ENCODE measurements around the gene FOSB. TPM values are rescaled to one million over a fixed set of nuclear protein-coding genes. Genes with fewer than 3 reads are reported as not detected.
A peak's percentile ranks its signal among the peaks of the same experiment; 100 is the strongest.

Gene FOSB
- polyA plus RNA-seq, 4 donors, result 0.89 to 82.1 (median 10.6) TPM

DNA sequence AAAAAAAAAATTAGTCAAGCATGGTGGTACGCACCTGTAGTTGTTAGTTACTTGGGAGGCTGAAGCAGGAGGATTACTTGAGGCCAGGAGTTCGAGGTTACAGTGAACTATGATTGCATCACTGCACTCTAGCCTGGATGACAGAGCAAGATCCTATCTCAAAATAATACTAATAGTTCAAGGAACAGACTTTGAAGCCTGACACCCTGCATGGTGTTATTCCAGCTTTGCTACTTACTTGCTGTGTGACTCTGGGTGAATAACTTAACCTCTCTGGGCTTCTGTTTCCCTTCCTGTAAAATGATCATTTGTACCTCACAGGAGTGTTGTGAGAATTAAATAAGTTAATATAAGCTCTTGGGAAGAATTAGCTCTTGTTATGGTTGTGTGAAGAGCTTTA lies 3.5 kb upstream of the FOSB start:
- WGBS, 3 donors, result 77 to 85% (median 84%) methylated on average over 2 of the region's 2 CpGs
- peaks cover 0 to 14% (median 4%) of the 10 kb centered on the region in 3 donors for H3K4me1 ChIP-seq (ENCODE audit: control insufficient read depth in 3 of 3, insufficient read depth in 2 of 3, low read depth in 1 of 3, low read length in 2 of 3)
- FAIRE-seq, result no peak

DNA sequence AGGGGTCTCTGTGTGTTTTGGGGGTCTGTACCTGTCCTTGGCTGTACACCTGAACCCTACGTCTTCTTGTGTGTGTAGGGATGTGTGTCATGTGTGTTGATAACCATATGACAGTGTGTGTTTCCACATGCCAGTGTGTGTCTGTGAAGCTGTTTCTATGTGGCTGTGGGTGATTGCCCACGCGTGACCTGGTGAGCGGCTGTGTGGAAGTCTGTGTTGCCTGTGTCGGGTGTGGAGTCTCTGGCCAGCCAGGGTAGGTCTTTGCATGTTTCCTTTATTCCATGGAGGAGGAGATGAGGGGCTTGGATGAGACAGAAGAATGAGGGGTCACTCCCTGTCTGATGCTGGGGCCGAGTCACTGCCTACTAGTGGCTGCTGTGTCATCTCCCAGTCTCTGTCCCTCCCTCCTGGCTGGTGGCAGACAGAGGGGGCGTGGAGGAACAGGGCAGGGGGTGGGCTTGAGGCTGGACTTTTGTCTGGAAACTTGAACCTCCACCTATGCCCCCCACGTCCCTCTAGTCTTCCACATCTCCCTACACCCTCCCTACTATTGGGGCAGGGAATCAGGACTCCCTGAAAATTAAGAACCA lies 2.8 kb upstream of the FOSB start:
- H3K27me3 ChIP-seq (ENCODE audit: control insufficient read depth in 3 of 3, insufficient read depth in 3 of 3, low read length in 3 of 3), result peaks cover 0 to 16% (median 0%) of the 10 kb centered on the region in 3 donors
- H3K4me1 ChIP-seq (ENCODE audit: control insufficient read depth in 3 of 3, insufficient read depth in 2 of 3, low read depth in 1 of 3, low read length in 2 of 3), result peaks cover under 1 to 15% (median 4%) of the 10 kb centered on the region in 3 donors
- H3K4me3 ChIP-seq (ENCODE audit: low read depth in 1 of 3, low read length in 3 of 3), result no peak overlapping the region
- H3K36me3 ChIP-seq (ENCODE audit: control insufficient read depth in 3 of 3, insufficient read depth in 2 of 3, low read depth in 1 of 3, low read length in 3 of 3), result no peaks in the 10 kb centered on the region
- no peak for DNase-seq
- H3K9me3 ChIP-seq (ENCODE audit: control insufficient read depth in 2 of 2, insufficient read depth in 1 of 2, low read depth in 1 of 2, low read length in 1 of 2), result no peaks in the 10 kb centered on the region
- H3K27ac ChIP-seq (ENCODE audit: low read depth in 1 of 3, low read length in 2 of 3), result no peak overlapping the region
- 51 to 60% (median 57%) methylated on average over 7 to 8 of the region's 8 CpGs for WGBS, 3 donors
- no peak for FAIRE-seq

More for the DNA sequence above, 3.5 kb upstream of the FOSB start:
- H3K27me3 ChIP-seq (ENCODE audit: control insufficient read depth in 3 of 3, insufficient read depth in 3 of 3, low read length in 3 of 3), result peaks cover 0 to 16% (median 0%) of the 10 kb centered on the region in 3 donors
- no peak overlapping the region for H3K27ac ChIP-seq (ENCODE audit: low read depth in 1 of 3, low read length in 2 of 3)
- no peaks in the 10 kb centered on the region for H3K9me3 ChIP-seq (ENCODE audit: control insufficient read depth in 2 of 2, insufficient read depth in 1 of 2, low read depth in 1 of 2, low read length in 1 of 2)
- H3K36me3 ChIP-seq (ENCODE audit: control insufficient read depth in 3 of 3, insufficient read depth in 2 of 3, low read depth in 1 of 3, low read length in 3 of 3), result no peaks in the 10 kb centered on the region
- no peak overlapping the region for H3K4me3 ChIP-seq (ENCODE audit: low read depth in 1 of 3, low read length in 3 of 3)
- no peak for DNase-seq

DNA sequence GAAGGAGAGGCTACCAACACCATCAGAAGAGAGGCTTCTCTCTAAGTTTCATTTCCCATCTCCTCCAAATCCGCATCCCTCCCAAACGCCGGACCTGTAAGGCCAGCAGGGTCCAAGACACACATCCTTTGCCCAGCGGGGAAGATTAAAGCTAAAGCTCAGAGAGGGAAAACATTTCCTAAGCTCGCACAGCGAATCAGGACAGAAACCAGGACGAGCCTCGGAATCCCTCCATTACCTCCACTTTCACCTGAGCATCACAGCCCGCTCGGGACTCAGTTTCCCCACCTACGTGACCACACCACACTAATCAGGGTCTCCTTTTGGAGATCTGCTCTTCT lies 711 bp upstream of the FOSB start:
- H3K4me1 ChIP-seq (ENCODE audit: control insufficient read depth in 3 of 3, insufficient read depth in 2 of 3, low read depth in 1 of 3, low read length in 2 of 3), result peaks cover 2 to 20% (median 4%) of the 10 kb centered on the region in 3 donors
- H3K9me3 ChIP-seq (ENCODE audit: control insufficient read depth in 2 of 2, insufficient read depth in 1 of 2, low read depth in 1 of 2, low read length in 1 of 2), result no peaks in the 10 kb centered on the region
- H3K27ac ChIP-seq (ENCODE audit: low read depth in 1 of 3, low read length in 2 of 3), result peak overlapping the region in 1 of 3 donors; percentile 96
- H3K27me3 ChIP-seq (ENCODE audit: control insufficient read depth in 3 of 3, insufficient read depth in 3 of 3, low read length in 3 of 3), result peaks cover 0 to 33% (median 0%) of the 10 kb centered on the region in 3 donors
- 2% methylated on average over 11 of the region's 11 CpGs for WGBS, 3 donors
- H3K4me3 ChIP-seq (ENCODE audit: low read depth in 1 of 3, low read length in 3 of 3), result peak overlapping the region in 2 of 3 donors; percentile 58 to 84
- no peaks in the 10 kb centered on the region for H3K36me3 ChIP-seq (ENCODE audit: control insufficient read depth in 3 of 3, insufficient read depth in 2 of 3, low read depth in 1 of 3, low read length in 3 of 3)
- no peak for DNase-seq
- FAIRE-seq, result no peak

DNA sequence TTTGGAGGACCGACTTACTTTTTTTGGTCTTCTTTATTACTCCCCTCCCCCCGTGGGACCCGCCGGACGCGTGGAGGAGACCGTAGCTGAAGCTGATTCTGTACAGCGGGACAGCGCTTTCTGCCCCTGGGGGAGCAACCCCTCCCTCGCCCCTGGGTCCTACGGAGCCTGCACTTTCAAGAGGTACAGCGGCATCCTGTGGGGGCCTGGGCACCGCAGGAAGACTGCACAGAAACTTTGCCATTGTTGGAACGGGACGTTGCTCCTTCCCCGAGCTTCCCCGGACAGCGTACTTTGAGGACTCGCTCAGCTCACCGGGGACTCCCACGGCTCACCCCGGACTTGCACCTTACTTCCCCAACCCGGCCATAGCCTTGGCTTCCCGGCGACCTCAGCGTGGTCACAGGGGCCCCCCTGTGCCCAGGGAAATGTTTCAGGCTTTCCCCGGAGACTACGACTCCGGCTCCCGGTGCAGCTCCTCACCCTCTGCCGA lies 409 bp downstream of the FOSB start:
- Histone ChIP-seq H3K27ac (ENCODE audit: low read depth in 1 of 3, low read length in 2 of 3) (peak overlapping the region; percentile 27 to 96 (median 93)), H3K4me3 (ENCODE audit: low read depth in 1 of 3, low read length in 3 of 3) (peak overlapping the region in 2 of 3 donors; percentile 58 to 84), H3K36me3 (ENCODE audit: control insufficient read depth in 3 of 3, insufficient read depth in 2 of 3, low read depth in 1 of 3, low read length in 3 of 3) (no peaks in the 10 kb centered on the region), H3K4me1 (ENCODE audit: control insufficient read depth in 3 of 3, insufficient read depth in 2 of 3, low read depth in 1 of 3, low read length in 2 of 3) (peaks cover 2 to 27% (median 4%) of the 10 kb centered on the region in 3 donors), H3K9me3 (ENCODE audit: control insufficient read depth in 2 of 2, insufficient read depth in 1 of 2, low read depth in 1 of 2, low read length in 1 of 2) (no peaks in the 10 kb centered on the region), H3K27me3 (ENCODE audit: control insufficient read depth in 3 of 3, insufficient read depth in 3 of 3, low read length in 3 of 3) (peaks cover 0 to 44% (median 0%) of the 10 kb centered on the region in 3 donors)
- 1% methylated on average over 31 of the region's 31 CpGs for WGBS, 3 donors
- DNase-seq (peak in 1 of 2 donors; percentile 23), FAIRE-seq (no peak)

DNA sequence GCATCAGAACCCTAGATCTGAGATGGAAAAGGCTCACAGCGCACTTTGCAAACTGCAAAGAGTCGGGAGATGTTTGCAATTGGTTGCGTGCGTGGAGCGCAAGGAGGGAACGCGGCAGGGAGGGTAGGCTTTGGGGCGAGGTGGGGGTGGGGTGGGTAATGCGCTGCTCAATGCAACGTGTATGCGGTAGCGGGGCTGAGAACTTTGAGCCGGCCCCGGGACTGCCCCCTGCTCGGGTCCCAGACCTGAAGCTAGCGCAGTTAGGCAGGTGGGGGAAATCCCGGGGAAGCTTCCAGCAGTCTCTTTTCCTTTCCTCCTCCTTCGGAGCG lies 971 bp downstream of the FOSB start:
- Histone ChIP-seq H3K4me3 (ENCODE audit: low read depth in 1 of 3, low read length in 3 of 3) (peak overlapping the region; percentile 49 to 84 (median 58)), H3K4me1 (ENCODE audit: control insufficient read depth in 3 of 3, insufficient read depth in 2 of 3, low read depth in 1 of 3, low read length in 2 of 3) (peaks cover 2 to 27% (median 4%) of the 10 kb centered on the region in 3 donors), H3K27ac (ENCODE audit: low read depth in 1 of 3, low read length in 2 of 3) (peak overlapping the region; percentile 35 to 96 (median 93)), H3K9me3 (ENCODE audit: control insufficient read depth in 2 of 2, insufficient read depth in 1 of 2, low read depth in 1 of 2, low read length in 1 of 2) (no peaks in the 10 kb centered on the region), H3K36me3 (ENCODE audit: control insufficient read depth in 3 of 3, insufficient read depth in 2 of 3, low read depth in 1 of 3, low read length in 3 of 3) (no peaks in the 10 kb centered on the region), H3K27me3 (ENCODE audit: control insufficient read depth in 3 of 3, insufficient read depth in 3 of 3, low read length in 3 of 3) (peaks cover 0 to 49% (median 0%) of the 10 kb centered on the region in 3 donors)
- DNase-seq (no peak), FAIRE-seq (no peak)
- WGBS, 3 donors, result 0 to 1% (median 0%) methylated on average over 17 to 19 of the region's 19 CpGs

DNA sequence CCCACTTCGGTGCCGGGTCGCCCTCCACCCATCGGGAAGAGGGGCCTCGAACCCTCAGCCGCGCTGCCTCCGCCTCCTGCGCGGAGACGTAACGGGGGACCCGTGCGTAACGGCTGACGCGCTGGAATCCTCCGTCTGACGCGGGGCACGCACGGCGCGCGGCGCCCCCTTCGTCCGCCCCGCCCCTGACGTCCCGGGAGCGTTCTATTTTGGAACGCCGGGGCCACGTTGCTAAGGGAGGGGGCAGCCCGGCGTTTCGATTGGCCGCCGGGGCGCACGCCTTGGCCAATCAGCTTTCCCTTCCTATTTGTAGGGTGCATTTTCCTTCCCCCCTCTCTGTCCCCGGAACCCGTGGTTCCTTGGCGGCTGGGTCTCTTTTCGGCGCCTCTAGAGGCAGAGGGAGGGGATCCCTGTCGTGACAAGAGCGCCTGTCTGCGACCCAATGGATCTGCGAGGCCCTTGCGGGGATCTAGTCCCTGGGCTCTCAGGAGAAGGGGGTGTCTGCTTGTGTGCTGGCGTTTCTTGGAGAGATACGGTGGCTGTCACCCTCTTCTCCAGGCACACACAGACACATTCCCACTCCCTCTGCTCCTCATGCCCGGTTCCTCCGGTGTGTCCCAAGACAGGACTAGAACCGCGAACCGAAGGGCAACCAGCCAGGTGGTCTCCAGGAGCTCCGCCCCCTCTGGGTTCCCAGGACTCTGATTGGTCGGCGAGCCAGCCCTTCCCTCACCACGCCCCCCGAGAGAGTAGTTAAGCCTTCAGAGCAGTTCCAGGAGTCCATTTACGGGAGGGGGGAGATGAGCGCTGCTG lies 1.5 kb downstream of the FOSB start:
- no peaks in the 10 kb centered on the region for H3K9me3 ChIP-seq (ENCODE audit: control insufficient read depth in 2 of 2, insufficient read depth in 1 of 2, low read depth in 1 of 2, low read length in 1 of 2)
- no peaks in the 10 kb centered on the region for H3K36me3 ChIP-seq (ENCODE audit: control insufficient read depth in 3 of 3, insufficient read depth in 2 of 3, low read depth in 1 of 3, low read length in 3 of 3)
- H3K4me3 ChIP-seq (ENCODE audit: low read depth in 1 of 3, low read length in 3 of 3), result peak overlapping the region; percentile 49 to 84 (median 58)
- peak overlapping the region; percentile 80 to 96 (median 93) for H3K27ac ChIP-seq (ENCODE audit: low read depth in 1 of 3, low read length in 2 of 3)
- WGBS, 3 donors, result 0% methylated on average over 53 to 66 of the region's 66 CpGs
- DNase-seq (peak; percentile 94 to 96), FAIRE-seq (no peak)
- peaks cover 2 to 27% (median 4%) of the 10 kb centered on the region in 3 donors for H3K4me1 ChIP-seq (ENCODE audit: control insufficient read depth in 3 of 3, insufficient read depth in 2 of 3, low read depth in 1 of 3, low read length in 2 of 3)
- peaks cover 0 to 55% (median 0%) of the 10 kb centered on the region in 3 donors for H3K27me3 ChIP-seq (ENCODE audit: control insufficient read depth in 3 of 3, insufficient read depth in 3 of 3, low read length in 3 of 3)

DNA sequence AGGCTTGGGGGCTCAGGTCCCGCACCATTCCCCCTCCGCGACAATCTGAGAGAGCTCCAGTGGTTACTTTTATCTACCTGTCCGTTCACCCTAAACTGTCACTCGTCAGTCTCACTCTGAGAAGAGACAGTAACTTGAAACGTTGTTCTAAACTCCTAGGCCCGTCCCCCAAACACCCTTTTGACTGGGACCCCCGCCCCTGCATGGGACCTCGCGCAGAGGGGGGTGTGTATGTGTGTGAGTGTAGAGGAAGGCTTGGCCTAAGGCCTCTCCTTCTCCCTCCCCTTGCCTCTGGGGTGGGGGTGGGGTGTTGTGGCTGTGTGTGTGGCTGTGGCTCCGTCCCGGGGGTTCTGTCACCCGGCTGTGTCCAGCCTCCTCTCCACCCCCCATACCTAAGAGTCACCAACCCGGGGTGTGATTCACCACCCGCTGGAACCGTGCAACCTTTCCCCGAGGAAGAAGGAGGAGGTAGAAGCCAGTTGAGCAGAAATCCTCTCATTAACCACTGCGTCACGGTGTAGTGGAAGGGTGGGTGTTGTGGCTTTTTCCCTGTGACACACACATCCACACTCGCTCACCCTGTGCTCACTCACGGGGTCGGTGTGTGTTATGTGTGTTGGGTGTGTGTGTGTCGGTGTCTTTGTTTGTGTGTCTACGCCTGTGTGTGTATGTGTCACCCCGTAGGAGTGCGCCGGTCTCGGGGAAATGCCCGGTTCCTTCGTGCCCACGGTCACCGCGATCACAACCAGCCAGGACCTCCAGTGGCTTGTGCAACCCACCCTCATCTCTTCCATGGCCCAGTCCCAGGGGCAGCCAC lies 2.4 kb downstream of the FOSB start:
- H3K27me3 ChIP-seq (ENCODE audit: control insufficient read depth in 3 of 3, insufficient read depth in 3 of 3, low read length in 3 of 3), result peaks cover 0 to 57% (median 0%) of the 10 kb centered on the region in 3 donors
- no peaks in the 10 kb centered on the region for H3K9me3 ChIP-seq (ENCODE audit: control insufficient read depth in 2 of 2, insufficient read depth in 1 of 2, low read depth in 1 of 2, low read length in 1 of 2)
- WGBS, 3 donors, result 34 to 41% (median 40%) methylated on average over 30 to 33 of the region's 33 CpGs
- no peaks in the 10 kb centered on the region for H3K36me3 ChIP-seq (ENCODE audit: control insufficient read depth in 3 of 3, insufficient read depth in 2 of 3, low read depth in 1 of 3, low read length in 3 of 3)
- FAIRE-seq, result no peak
- H3K4me3 ChIP-seq (ENCODE audit: low read depth in 1 of 3, low read length in 3 of 3), result peak overlapping the region in 2 of 3 donors; percentile 58 to 84
- no peak for DNase-seq
- H3K27ac ChIP-seq (ENCODE audit: low read depth in 1 of 3, low read length in 2 of 3), result peak overlapping the region; percentile 80 to 96 (median 93)
- H3K4me1 ChIP-seq (ENCODE audit: control insufficient read depth in 3 of 3, insufficient read depth in 2 of 3, low read depth in 1 of 3, low read length in 2 of 3), result peaks cover 2 to 27% (median 4%) of the 10 kb centered on the region in 3 donors

DNA sequence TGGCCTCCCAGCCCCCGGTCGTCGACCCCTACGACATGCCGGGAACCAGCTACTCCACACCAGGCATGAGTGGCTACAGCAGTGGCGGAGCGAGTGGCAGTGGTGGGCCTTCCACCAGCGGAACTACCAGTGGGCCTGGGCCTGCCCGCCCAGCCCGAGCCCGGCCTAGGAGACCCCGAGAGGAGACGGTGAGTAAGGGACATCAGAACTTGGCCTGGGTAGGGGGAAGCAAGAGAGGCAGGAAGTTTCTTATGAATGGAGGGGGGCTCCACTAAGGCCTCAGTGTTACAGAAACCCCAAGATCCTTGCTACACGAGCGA lies 2.9 kb downstream of the FOSB start:
- peaks cover 2 to 27% (median 4%) of the 10 kb centered on the region in 3 donors for H3K4me1 ChIP-seq (ENCODE audit: control insufficient read depth in 3 of 3, insufficient read depth in 2 of 3, low read depth in 1 of 3, low read length in 2 of 3)
- no peak for FAIRE-seq
- WGBS, 3 donors, result 92 to 97% (median 94%) methylated on average over 13 to 15 of the region's 15 CpGs
- peaks cover 0 to 60% (median 0%) of the 10 kb centered on the region in 3 donors for H3K27me3 ChIP-seq (ENCODE audit: control insufficient read depth in 3 of 3, insufficient read depth in 3 of 3, low read length in 3 of 3)
- no peak overlapping the region for H3K27ac ChIP-seq (ENCODE audit: low read depth in 1 of 3, low read length in 2 of 3)
- no peak overlapping the region for H3K4me3 ChIP-seq (ENCODE audit: low read depth in 1 of 3, low read length in 3 of 3)
- H3K36me3 ChIP-seq (ENCODE audit: control insufficient read depth in 3 of 3, insufficient read depth in 2 of 3, low read depth in 1 of 3, low read length in 3 of 3), result no peaks in the 10 kb centered on the region
- no peak for DNase-seq
- H3K9me3 ChIP-seq (ENCODE audit: control insufficient read depth in 2 of 2, insufficient read depth in 1 of 2, low read depth in 1 of 2, low read length in 1 of 2), result no peaks in the 10 kb centered on the region

Data from small intestine (tissue), 7 donors.